DLD1 (cell line): ENCODE data around the gene RERE.
"Not testable (repeated sequence)": the region's sequence is repeated elsewhere in the genome, so short reads cannot be mapped to it uniquely, and the experiment has no call there.

Source experiments
- in situ Hi-C: cut with HindIII; loops from 2 replicates; pipeline ENCODE4 v1.10.0; 2017; ENCODE audit warnings: low sequenced_read_pairs

Gene RERE

DNA sequence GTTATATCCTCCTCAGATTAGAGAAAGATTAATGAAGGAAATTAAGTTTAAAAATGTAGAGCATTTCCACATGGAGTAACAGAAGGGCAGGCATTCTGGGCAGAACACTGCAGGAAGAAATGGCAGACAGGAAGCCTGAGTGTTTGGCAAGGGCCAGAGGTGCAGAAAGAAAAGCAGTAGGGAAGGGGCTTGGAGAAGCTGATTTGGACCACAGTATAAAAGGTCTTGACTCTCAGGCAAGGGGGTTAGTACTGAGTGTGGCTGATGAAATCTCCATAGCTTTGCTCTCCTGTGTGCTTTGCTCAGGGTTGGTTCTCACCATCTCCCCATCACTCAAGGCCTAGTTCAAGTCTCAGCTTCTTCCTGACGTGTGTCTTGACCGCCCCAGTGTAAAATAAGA lies 419.4 kb downstream of the RERE start:
- in situ Hi-C loops = no loop called here

DNA sequence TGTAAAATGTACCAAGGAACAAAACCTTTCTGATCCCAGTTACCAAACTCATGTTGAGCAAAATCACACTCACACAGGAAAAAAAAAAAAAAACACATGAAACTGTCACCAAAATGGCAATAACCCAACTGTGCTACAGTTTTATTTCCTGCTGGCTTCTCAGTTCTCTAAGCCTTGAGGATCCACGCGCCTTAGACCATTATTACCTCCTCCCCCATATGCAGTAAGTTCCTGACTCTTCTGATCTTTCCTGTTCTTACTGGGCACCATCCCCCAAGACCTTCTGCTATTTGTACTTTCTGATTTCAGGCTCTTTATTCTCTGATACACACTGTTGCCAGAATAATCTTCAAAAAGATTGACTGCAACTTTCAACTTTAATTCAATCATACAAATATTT lies 419.9 kb downstream of the RERE start:
- in situ Hi-C loops = no loop called here

GRCh38 chr1:8396786-8397406 lies 420.5 kb downstream of the RERE start:
- in situ Hi-C loops = no loop called here

DNA sequence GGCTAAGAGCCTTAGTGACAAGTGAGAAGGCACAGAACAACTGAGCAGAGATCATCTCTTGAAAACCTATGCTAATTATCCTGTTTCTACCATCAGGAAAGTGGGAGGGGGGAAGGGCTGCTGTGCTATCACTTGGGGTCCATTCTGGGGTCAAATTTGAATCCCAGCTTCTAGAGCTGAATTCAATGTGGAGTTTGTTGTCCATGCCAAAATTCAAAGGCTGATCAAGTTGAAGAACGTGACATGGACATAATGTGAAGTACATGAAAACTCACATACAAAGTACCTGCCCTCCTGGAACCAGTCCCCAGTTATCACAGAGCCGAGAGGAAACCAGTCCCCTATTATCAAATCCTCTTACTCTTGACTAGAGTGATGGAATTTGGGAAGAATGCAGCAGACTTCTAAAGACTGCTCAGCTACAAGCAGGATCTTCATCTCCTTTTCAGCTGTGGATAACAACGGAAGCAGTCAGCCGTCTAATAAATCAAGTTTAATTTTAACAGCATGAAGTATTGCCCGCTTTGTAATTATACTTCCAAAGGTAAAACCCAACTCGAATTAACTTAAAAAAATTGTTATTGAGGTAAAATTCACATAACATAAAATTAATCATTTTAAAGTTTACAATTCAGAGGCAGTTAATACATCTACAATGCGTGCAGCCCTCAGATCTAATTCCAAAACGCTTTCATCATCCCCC lies 421.2 kb downstream of the RERE start:
- in situ Hi-C loops = no loop called here

GRCh38 chr1:8395433-8395866 lies 422.0 kb downstream of the RERE start:
- in situ Hi-C loops = no loop called here

DNA sequence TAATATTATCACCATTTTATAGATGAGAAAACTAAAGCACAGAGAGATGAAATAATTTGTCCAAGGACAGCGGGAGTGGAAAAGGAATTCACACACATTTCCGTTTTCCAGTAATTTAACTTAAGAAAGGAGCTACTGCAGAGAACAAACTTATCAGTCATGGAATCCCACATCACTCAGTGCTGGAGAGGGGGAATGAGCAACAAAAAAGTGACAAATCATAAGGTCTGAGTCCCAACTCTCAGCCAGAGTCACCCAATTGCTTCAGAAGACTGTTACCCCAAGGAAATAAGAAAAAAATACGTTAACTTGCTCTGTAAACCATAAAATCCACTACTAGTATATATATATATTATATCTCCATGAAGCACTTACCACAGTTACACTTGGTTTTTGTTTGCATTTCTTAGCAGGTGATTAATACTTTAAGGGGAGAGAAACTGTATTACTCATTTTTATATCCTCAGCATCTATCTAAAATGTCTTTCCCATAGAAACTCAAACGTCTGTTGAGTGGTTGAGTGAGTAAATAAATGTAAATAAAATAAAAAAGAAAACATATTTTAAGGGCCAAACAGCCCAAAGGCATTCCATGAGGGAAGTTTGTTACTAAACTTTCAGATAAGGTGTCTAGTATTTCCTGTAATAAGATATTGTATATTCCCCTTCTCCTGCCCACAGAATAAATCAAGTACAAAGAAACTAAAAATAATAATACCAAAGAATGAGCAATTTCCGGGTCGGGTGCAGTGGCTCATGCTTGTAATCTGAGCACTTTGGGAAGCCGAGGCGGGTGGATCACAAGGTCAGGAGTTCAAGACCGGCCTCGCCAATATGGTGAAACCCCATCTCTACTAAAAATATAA lies 422.8 kb downstream of the RERE start:
- in situ Hi-C loops = no loop called here

DNA sequence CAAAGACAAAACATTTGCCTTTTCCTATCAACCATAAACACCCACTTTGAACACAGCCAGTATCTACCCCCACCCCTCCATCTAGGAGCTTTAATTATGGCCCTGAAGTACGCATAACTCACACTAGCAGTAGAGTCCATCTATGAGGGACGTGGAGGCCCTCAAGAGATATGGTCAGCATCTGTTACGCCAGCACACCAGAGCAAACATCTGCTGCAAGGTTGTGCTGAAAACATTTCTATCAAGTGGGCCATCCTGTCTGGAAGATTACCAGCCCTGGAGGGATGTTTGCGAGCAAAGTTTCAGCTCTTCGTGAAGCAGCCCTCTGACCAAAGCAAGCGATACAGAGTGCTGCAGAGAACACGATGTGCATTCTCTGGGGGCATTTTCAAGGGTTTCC lies 424.9 kb downstream of the RERE start:
- in situ Hi-C loops = no loop called here

DNA sequence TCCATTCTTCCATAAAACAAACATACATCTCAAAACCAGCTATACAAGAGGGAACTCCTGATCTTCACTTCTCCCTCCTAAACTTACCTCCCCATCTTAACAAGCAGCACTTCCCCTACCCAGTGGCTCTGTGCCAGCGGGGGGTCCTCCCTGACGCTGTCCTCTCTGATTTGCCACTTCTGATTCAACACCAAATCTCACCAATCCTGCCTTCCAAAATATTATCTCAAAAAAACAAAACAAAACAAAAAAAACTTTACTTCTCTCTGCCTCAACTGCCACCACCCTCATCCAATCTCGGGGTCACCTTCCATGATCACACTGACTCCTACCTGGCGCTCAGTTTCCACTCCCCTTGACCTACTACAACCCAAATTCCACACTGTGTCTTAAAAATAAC lies 426.7 kb downstream of the RERE start:
- in situ Hi-C loops = no loop called here

DNA sequence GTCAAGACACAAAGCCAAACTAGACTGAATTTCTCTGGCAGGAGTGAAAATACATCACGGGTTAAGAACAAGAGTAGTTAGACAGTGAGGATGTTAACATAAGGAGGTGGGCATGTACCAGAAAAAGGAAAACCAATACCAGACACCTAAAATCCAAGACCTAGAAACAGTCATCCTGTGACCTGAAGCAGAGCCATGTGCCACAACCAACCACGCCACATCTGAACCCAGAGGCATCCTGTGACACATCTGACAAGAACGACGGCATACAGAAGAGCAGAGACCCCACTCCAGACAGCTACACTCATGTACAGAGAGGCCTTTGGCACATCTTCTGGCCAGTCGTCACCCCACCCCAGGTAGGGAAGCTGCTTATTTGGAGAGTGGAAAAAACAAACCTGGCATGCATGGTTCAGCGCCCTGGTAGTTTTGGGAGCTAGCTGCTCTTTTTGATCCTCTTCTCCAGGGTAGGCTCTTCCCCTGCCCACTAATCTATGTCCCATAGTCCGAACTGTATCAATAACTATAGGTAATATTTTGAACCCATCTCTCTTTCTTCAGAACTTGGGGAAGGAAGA lies 427.4 kb downstream of the RERE start:
- in situ Hi-C loops = no loop called here

- in situ Hi-C loops = no loop called here
These were observed 428.5 kb downstream of the RERE start for GRCh38 chr1:8388732-8389562.

DNA sequence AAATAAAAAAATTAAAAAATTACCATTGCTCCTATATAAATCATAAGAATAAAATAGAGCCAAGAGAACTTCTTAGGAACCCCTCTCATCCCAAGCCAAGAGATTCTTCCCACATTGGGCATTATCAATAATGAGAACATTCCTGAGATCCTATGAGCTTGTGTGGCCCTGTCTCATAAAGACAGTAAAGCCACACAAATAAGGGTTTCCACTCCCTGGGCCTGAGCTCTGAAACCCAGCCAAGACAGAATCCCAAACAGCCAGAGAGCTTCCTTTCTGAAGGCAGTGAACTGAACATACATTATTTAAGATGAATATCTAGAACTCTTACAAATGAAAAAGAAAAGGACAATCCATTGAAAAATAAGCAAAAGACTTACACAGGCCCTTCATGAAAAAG lies 431.2 kb downstream of the RERE start:
- in situ Hi-C loops = no loop called here

GRCh38 chr1:8384577-8384976 lies 432.9 kb downstream of the RERE start:
- in situ Hi-C loops = no loop called here

DNA sequence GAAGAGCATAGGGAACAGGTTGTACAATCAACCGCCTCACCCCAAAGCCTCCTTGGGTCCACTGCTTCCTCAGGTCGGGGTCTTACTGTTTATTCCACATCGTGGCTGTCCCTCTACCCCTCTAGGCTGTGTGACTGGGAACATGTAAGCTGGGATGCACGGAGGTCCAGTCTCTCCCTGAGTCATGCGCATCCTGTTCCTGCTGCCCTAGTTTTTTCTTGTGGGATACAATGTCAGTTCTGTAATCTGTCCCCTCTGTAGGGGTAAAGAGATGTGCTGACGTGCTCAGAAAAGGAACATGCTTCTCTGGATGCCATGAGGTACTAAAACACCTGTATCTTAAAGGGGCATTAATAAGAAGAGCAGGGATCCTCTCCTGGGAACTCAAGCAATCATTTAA lies 433.4 kb downstream of the RERE start:
- in situ Hi-C loops = no loop called here

DNA sequence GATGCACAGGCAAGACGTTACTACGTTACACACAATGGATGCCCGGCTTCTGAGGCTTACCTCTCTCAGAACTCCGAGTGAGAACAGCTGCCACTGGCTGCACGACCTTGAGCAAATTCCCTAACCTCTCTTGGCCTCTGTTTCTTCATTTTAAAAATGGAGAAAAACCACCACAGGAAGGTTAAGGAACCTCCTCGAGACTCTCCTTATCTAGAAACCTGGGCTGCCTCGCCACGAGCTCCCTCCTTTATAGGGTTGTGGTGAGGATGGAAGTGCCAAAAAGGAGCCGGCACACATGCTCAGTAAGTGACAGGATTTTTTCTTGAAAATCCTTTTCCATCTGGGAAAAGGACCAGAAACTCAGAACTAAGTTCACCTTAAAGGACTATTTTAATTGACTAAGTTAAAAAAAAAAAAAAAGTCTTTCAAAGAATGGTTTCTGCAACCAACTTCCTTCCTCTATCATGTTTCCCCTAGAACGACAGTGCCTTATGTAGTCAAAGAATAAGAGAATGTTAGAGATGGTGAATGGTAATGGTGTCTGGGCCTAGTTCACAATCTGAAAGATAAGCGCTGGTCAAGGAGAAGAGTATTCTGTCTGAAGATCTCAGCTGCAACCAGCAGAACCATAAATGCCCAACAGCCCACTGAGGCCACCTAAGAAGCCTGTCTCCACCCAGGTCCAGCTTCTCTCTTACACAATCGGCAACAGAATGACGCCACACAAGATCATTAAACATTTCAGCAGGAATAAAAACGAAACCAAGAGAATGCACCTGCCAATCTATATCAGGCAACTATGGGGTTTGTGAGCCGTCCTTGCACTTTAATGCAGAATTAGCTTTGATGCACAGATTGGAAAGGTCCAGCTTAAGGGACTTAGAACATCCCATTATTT lies 434.6 kb downstream of the RERE start:
- in situ Hi-C loops = no loop called here

- in situ Hi-C loops = no loop called here
These were observed 435.4 kb downstream of the RERE start for GRCh38 chr1:8382051-8382505.

DNA sequence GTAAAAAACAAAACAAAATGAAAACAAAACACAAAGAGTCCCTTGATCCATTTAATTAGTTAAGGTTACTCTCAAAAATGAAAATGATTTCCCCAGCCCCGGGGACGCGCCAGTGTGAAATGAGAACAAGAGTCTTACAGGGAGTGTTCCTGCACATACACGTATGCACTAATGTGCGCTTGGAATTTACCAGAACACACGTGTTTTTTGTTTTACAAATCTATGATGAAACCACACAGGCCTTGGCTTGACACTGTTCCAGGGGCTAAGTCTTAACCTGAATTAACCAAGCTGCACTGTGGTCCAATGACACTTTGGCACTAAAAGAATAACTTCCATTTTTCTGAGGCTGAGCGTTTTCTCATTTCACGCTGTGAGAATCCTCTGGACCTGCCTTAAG lies 435.8 kb downstream of the RERE start:
- in situ Hi-C loops = no loop called here

GRCh38 chr1:8380310-8380709 lies 437.1 kb downstream of the RERE start:
- in situ Hi-C loops = not testable (repeated sequence)

- in situ Hi-C loops = no loop called here
These were observed 437.8 kb downstream of the RERE start for GRCh38 chr1:8379513-8380186.

DNA sequence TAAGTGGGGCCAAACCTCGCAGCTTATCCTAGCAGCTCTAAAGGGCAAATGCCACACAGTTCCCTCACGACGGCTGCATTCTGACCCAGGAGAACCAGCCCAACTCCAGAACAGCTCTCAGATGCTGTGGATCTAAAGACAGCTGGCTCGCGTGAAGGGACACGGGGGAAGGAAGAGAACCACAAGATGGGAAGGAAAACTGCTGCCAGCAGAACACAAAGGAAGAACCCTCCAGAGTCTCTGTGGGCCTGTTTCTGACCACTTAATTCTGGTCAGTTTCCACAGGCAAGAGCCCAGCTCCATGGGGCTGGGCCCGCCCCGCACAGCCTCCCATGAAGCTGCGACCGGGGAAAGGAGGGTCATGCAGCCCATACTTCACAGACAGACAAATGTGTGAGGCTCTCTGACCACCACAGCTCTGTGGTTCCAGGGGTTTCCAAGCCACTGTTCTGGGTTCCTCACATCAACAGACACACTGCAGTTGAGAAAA lies 438.4 kb downstream of the RERE start:
- in situ Hi-C loops = no loop called here
